ENCODE measurements around the gene PPFIBP2.

PPFIBP2 gene

DNA sequence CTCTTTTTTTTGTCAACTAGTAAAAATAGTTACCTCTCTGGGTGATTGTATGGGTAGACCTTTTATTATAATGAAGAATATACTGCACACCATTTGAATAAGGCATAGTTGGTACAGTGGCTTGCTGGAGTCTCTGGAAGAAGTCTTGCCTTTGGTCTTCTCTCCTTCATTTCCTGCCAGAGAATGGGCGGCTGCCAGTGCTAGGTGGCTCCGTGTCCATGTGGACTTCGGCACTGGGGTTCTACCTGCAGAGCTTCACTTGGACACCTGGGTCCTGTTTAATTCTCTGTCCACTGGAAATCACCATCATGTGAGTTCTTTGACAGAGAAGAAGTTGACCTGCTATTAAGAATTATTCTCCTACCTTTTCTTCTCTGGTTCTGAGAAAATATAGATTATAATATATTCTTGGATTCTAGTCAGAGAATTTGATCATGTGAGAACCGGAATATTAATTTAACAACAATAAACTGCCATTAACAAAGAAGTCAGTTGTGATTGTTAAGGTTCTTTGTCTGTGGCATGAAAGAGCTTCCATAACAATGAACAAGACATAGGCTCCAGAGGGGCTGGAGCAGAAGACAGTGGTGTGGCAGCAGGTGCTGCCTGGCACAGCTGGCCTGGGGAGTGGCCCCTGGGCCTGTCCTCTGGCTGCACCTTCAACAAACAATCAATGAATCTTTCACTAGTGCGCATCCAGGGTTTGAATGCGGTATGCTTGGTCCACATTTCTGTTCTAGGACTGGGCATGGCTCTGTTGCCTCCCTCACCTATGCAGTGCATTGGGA is 77.5 kb downstream of the PPFIBP2 start:
- Histone ChIP-seq H2AFZ (ENCODE audit: low read length) (no peak overlapping the region), H3K9ac (ENCODE audit: low read length) (no peak overlapping the region), H4K20me1 (ENCODE audit: insufficient read depth, low read length) (no peaks in the 10 kb centered on the region), H3K36me3 (ENCODE audit: insufficient read depth, low read length) (no peaks in the 10 kb centered on the region), H3F3A (ENCODE audit: insufficient read depth, low read length) (no peaks in the 10 kb centered on the region), H3K9me2 (ENCODE audit: low read depth, low read length) (no peaks in the 10 kb centered on the region), H3K4me1 (ENCODE audit: insufficient read depth, low read length, severe bottlenecking) (no peaks in the 10 kb centered on the region), H3K27me3 (ENCODE audit: insufficient read depth, low read length) (no peaks in the 10 kb centered on the region), H3K4me2 (ENCODE audit: low read length) (no peak overlapping the region), H3K79me2 (ENCODE audit: insufficient read depth, low read length) (no peaks in the 10 kb centered on the region), H3K9me3 (ENCODE audit: low read length) (no peaks in the 10 kb centered on the region), H3K4me3 (ENCODE audit: low read depth, low read length, poor library complexity, severe bottlenecking) (no peak overlapping the region), H3K27ac (ENCODE audit: low read depth, low read length, poor library complexity, severe bottlenecking) (no peak overlapping the region)
- no peak for TF ChIP-seq EZH2 (IDR thresholded peaks at IDR 0.05; ENCODE audit: borderline replicate concordance, low read length)
- TF ChIP-seq, protein P1, sequence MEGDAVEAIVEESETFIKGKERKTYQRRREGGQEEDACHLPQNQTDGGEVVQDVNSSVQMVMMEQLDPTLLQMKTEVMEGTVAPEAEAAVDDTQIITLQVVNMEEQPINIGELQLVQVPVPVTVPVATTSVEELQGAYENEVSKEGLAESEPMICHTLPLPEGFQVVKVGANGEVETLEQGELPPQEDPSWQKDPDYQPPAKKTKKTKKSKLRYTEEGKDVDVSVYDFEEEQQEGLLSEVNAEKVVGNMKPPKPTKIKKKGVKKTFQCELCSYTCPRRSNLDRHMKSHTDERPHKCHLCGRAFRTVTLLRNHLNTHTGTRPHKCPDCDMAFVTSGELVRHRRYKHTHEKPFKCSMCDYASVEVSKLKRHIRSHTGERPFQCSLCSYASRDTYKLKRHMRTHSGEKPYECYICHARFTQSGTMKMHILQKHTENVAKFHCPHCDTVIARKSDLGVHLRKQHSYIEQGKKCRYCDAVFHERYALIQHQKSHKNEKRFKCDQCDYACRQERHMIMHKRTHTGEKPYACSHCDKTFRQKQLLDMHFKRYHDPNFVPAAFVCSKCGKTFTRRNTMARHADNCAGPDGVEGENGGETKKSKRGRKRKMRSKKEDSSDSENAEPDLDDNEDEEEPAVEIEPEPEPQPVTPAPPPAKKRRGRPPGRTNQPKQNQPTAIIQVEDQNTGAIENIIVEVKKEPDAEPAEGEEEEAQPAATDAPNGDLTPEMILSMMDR (IDR thresholded peaks at IDR 0.05; ENCODE audit: low read length): no peak

GRCh38 chr11:7591987-7592386 is 78.2 kb downstream of the PPFIBP2 start:
- no peaks in the 10 kb centered on the region for H3K27me3 ChIP-seq (ENCODE audit: insufficient read depth, low read length)
- H3K9me2 ChIP-seq (ENCODE audit: low read depth, low read length): no peaks in the 10 kb centered on the region
- no peaks in the 10 kb centered on the region for H3K9me3 ChIP-seq (ENCODE audit: low read length)
- H3K4me1 ChIP-seq (ENCODE audit: insufficient read depth, low read length, severe bottlenecking): no peaks in the 10 kb centered on the region
- no peak overlapping the region for H3K4me3 ChIP-seq (ENCODE audit: low read depth, low read length, poor library complexity, severe bottlenecking)
- H2AFZ ChIP-seq (ENCODE audit: low read length): no peak overlapping the region
- no peak for TF ChIP-seq EZH2 (IDR thresholded peaks at IDR 0.05; ENCODE audit: borderline replicate concordance, low read length)
- TF ChIP-seq, protein P1 (IDR thresholded peaks at IDR 0.05; ENCODE audit: low read length): no peak
- H3K27ac ChIP-seq (ENCODE audit: low read depth, low read length, poor library complexity, severe bottlenecking): no peak overlapping the region
- H4K20me1 ChIP-seq (ENCODE audit: insufficient read depth, low read length): no peaks in the 10 kb centered on the region
- H3K36me3 ChIP-seq (ENCODE audit: insufficient read depth, low read length): no peaks in the 10 kb centered on the region
- H3F3A ChIP-seq (ENCODE audit: insufficient read depth, low read length): no peaks in the 10 kb centered on the region
- no peaks in the 10 kb centered on the region for H3K79me2 ChIP-seq (ENCODE audit: insufficient read depth, low read length)
- no peak overlapping the region for H3K4me2 ChIP-seq (ENCODE audit: low read length)
- H3K9ac ChIP-seq (ENCODE audit: low read length): no peak overlapping the region

DNA sequence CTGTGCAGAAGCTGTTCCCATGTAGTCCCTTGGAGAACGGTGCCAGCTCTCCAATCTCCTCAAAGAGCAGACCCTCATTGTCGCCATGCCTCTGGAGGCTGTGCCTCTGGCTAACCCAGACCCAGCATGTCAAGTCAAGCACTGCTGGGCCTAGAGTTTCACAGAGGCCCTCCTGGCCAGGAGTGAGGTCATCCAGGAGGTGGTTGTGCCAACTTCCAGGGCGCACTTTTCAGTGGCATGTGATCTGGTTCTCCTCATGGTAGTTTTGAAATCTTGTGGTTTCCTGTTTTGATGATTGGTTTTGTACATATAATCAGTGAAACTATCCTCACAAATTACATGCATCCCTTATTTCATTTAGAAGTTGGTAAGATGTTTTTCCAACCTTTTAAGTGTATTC is 78.9 kb downstream of the PPFIBP2 start:
- Histone ChIP-seq H3K4me3 (ENCODE audit: low read depth, low read length, poor library complexity, severe bottlenecking) (no peak overlapping the region), H3K27me3 (ENCODE audit: insufficient read depth, low read length) (no peaks in the 10 kb centered on the region), H3K36me3 (ENCODE audit: insufficient read depth, low read length) (no peaks in the 10 kb centered on the region), H4K20me1 (ENCODE audit: insufficient read depth, low read length) (no peaks in the 10 kb centered on the region), H3K79me2 (ENCODE audit: insufficient read depth, low read length) (no peaks in the 10 kb centered on the region), H3K9me3 (ENCODE audit: low read length) (no peaks in the 10 kb centered on the region), H3F3A (ENCODE audit: insufficient read depth, low read length) (no peaks in the 10 kb centered on the region), H3K27ac (ENCODE audit: low read depth, low read length, poor library complexity, severe bottlenecking) (no peak overlapping the region), H3K4me1 (ENCODE audit: insufficient read depth, low read length, severe bottlenecking) (no peaks in the 10 kb centered on the region), H3K9ac (ENCODE audit: low read length) (no peak overlapping the region), H3K4me2 (ENCODE audit: low read length) (no peak overlapping the region), H3K9me2 (ENCODE audit: low read depth, low read length) (no peaks in the 10 kb centered on the region), H2AFZ (ENCODE audit: low read length) (no peak overlapping the region)
- TF ChIP-seq EZH2 (IDR thresholded peaks at IDR 0.05; ENCODE audit: borderline replicate concordance, low read length): no peak
- TF ChIP-seq, protein P1 (IDR thresholded peaks at IDR 0.05; ENCODE audit: low read length): no peak
